Measurements from ENCODE around the gene PAGE2B.

PAGE2B gene

DNA sequence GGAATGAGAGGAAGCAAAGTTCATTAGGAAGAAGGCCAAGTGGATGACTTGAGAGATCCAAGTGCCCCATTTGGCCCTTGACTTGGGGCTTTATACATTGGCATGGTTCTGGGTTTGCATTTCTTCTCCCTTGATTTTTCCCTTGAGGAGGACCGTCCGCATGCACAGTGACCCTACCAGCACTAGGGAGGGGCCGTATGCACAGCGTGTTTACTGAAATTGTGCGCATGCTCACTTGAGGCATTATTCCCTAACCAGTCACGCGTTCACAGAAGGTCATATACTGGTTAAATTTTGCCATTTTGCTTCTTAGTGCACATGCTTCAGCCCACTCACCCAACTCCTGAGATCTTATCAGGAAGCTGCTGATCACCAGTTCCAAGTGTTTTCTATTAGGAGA, 49.1 kb downstream of the PAGE2B start:
- H3K4me3 ChIP-seq (ENCODE audit: low read depth, low read length), result no peak overlapping the region
- no peak for DNase-seq (ENCODE audit: low read depth)
- TF ChIP-seq, protein P1, sequence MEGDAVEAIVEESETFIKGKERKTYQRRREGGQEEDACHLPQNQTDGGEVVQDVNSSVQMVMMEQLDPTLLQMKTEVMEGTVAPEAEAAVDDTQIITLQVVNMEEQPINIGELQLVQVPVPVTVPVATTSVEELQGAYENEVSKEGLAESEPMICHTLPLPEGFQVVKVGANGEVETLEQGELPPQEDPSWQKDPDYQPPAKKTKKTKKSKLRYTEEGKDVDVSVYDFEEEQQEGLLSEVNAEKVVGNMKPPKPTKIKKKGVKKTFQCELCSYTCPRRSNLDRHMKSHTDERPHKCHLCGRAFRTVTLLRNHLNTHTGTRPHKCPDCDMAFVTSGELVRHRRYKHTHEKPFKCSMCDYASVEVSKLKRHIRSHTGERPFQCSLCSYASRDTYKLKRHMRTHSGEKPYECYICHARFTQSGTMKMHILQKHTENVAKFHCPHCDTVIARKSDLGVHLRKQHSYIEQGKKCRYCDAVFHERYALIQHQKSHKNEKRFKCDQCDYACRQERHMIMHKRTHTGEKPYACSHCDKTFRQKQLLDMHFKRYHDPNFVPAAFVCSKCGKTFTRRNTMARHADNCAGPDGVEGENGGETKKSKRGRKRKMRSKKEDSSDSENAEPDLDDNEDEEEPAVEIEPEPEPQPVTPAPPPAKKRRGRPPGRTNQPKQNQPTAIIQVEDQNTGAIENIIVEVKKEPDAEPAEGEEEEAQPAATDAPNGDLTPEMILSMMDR (conservative IDR thresholded peaks at IDR 0.05; ENCODE audit: low read depth, low read length), result no peak

DNA sequence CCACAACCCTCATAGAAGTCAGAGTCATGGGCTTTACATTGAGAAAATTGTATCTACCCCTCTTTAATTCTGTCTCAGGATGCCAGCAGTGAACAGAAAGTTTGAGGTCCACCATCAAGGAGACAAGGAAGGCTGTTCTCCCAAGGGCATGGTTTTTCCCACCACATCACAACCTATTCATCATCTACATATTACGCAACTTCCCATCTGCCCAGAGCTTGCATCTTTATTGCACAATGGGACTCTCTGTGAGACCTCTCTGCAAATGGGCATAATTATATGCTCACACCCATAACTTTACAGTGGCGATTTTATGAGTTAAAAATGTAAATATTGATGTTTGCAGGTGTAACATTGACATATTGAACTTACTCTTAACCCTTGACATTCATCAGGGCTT, 52.9 kb downstream of the PAGE2B start:
- peak; percentile 26 for DNase-seq (ENCODE audit: low read depth)
- H3K4me3 ChIP-seq (ENCODE audit: low read depth, low read length), result no peak overlapping the region
- TF ChIP-seq, protein P1 (conservative IDR thresholded peaks at IDR 0.05; ENCODE audit: low read depth, low read length), result no peak
